ENCODE measurements around the gene VCL. TPM values are rescaled to one million over a fixed set of nuclear protein-coding genes. Genes with fewer than 3 reads are reported as not detected.

Gene VCL
- total and polyA plus RNA-seq, 9 of the 15 experiments (the other 6 are each of a cell fraction or from before 2014, with no cell fraction given): 29.8 to 186 (median 76.4) TPM

GRCh38 chr10:74021248-74022055 is 23.5 kb downstream of the VCL start (continued):
- TF ChIP-seq UBTF (IDR thresholded peaks at IDR 0.05; ENCODE audit: borderline replicate concordance in 1 of 2, low read depth in 2 of 2, low read length in 2 of 2): no peak
- peak; percentile 99 for TF ChIP-seq SMARCA4 (IDR thresholded peaks at IDR 0.05)
- 0 out of 2 replicates have a peak, but pooled peaks have one; percentile 14 for TF ChIP-seq ZNF253 (CRISPR knock-in tag; conservative IDR thresholded peaks at IDR 0.05)
- no peak for TF ChIP-seq ZNF655 (CRISPR knock-in tag; IDR thresholded peaks at IDR 0.05)
- no peak for TF ChIP-seq PRPF4 (IDR thresholded peaks at IDR 0.05; ENCODE audit: insufficient read depth, low read depth, low read length, poor library complexity, severe bottlenecking)
- peak; percentile 36 to 66; a peak in 3 of 4 replicates for TF ChIP-seq MNT (conservative IDR thresholded peaks at IDR 0.05)
- peak; percentile 91 for TF ChIP-seq ZBTB34 (CRISPR knock-in tag; IDR thresholded peaks at IDR 0.05)
- TF ChIP-seq ILF3 (IDR thresholded peaks at IDR 0.05; ENCODE audit: borderline replicate concordance): peak; percentile 84; the same call in 1 of the 2 replicates
- no peak for TF ChIP-seq ZNF143 (CRISPR knock-in tag; IDR thresholded peaks at IDR 0.05)
- no peak for TF ChIP-seq ZNF780A (CRISPR knock-in tag; IDR thresholded peaks at IDR 0.05)
- no peak for TF ChIP-seq ELK3 (CRISPR knock-in tag; IDR thresholded peaks at IDR 0.05)
- TF ChIP-seq ZNF583 (CRISPR knock-in tag; IDR thresholded peaks at IDR 0.05): peak; percentile 5; the same call in 1 of the 2 replicates
- TF ChIP-seq SPI1 (IDR thresholded peaks at IDR 0.05; ENCODE audit: borderline replicate concordance, low read depth, low read length): no peak
- peak; percentile 68 for TF ChIP-seq RAD51 (IDR thresholded peaks at IDR 0.05; ENCODE audit: borderline replicate concordance, low read depth)
- no peak for TF ChIP-seq SAFB (IDR thresholded peaks at IDR 0.05; ENCODE audit: borderline replicate concordance, low read depth, low read length)
- TF ChIP-seq E2F3 (CRISPR knock-in tag; IDR thresholded peaks at IDR 0.05): no peak
- TF ChIP-seq RBM22 (IDR thresholded peaks at IDR 0.05; ENCODE audit: low read depth, low read length, poor library complexity, severe bottlenecking): no peak
- TF ChIP-seq DNMT1 (IDR thresholded peaks at IDR 0.05): 0 out of 2 replicates have a peak, but pooled peaks have one; percentile 77
- no peak for TF ChIP-seq ZNF140 (CRISPR knock-in tag; IDR thresholded peaks at IDR 0.05)
- TF ChIP-seq OTX1 (CRISPR knock-in tag; IDR thresholded peaks at IDR 0.05): 0 out of 2 replicates have a peak, but pooled peaks have one; percentile 42

All from K562 (cell line).